Stimulated activated CD4-positive, alpha-beta T cell treated with anti-CD3 and anti-CD28 coated beads, Interleukin-1b, Interleukin-23, amount 100 ng/mL, for 24 hours (primary cell): Measurements from ENCODE around the gene TCEAL9.
"Not testable (repeated sequence)": the region's sequence is repeated elsewhere in the genome, so short reads cannot be mapped to it uniquely, and the experiment has no call there.

Source experiments
- DNase-seq, 4 experiments: peaks; one replicate each; pipeline ENCODE4 v3.0.0-alpha.2; 2020; ENCODE audit warnings: low read depth in 4 of 4, low spot score in 1 of 4

Gene TCEAL9

DNA sequence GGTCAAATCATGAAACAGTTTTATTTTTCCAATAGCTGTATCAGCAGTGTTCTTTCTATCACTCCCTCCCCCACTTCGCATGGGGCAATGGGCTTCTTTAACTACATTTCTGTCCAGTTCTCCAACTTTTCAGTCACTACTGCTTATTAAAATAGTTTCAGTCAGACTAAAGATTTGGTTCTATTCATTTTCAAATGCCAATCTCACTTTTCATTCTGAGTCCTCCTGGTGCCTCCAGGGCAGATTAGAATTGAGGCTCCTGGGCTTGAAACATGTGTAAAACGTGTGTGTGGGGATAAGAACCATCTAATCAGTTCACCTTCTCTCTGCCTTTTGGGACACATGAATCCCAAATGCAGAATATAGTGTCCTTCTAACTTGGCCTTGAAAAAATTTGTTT is 16.6 kb downstream of the TCEAL9 start:
- no peak for DNase-seq

DNA sequence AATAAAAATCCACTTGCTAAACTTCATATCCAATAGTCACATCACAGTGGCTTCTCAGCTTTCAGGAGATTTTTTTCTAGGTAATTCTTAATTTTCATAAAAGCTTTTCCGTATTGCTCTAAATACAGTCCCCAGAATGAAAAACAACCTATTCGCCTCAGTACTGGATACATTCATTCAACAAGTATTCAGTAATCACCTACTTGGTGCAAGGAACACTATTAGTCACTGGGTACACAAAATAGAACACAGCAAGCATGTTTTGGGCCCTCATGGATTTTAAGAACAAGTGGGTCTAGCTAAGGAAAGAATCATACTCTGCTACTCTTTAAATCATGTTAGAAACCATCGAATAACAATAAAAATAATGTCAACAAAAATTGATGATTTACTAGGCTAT is 17.3 kb downstream of the TCEAL9 start:
- DNase-seq = no peak

DNA sequence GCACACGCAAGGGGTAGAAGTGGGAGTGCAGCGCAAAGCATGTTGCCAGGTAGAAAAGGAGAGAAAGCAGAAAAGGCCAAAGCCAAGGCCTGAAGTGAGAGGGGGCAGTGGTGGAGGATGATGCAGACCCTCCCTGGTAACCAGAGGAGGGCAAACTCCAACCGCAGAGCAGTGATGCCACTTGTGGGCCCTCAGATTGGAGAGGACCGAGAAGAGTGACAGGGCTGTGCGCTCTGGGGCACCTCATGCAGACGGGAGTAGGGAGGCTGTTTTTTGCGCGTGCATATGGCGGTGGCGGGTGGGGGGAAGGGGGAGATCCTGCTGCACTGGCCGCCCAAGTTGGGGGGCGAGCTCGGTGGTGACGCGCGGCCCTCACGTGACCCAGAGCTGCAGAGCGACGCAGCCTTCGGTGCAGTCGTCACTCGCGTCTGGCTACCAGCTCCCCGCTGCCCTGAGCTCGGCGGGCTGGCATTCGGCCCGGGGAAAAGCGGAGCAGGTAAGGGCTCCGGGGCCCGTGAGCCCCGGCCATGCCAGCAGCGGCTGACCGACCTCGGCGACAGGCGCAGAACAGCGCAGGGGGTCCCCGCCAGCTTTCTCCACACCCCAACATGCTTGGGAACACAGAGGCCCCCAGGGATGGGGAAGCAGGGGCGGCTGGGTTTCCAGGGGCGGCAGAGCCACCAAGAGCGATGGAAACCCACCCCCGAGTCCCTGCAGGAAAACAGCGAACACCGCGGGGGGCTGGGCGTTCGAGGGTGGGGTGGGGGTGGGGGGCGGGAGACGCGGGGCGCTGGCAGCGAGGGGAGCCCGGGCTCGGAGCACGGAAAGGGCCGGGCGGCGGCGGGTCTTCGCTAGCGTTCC is 20.0 kb downstream of the TCEAL9 start, which contains the start of gene BEX3:
BEX3 (plus strand) TSS at position 421 of the 861 bp plus-strand sequence. CDS start 984 bp downstream, outside the sequence.
- DNase-seq = no peak

DNA sequence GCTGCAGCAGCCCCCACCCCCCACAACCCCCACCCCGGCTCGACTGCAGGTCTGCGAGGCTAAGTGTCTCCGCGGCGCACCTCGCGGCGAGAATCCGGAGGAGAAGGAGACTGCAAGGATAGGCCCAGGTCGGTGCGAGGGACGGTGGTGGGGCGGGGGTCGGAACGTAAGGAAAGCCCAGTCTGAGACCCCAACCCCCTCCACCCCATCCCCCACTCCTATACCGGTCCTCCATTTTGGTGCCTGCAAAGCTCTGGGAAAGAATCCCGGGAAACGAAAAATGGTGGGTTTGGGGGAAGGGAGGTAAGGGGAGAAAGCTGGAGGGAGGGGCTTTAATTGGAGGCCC is 20.6 kb downstream of the TCEAL9 start:
- no peak for DNase-seq

DNA sequence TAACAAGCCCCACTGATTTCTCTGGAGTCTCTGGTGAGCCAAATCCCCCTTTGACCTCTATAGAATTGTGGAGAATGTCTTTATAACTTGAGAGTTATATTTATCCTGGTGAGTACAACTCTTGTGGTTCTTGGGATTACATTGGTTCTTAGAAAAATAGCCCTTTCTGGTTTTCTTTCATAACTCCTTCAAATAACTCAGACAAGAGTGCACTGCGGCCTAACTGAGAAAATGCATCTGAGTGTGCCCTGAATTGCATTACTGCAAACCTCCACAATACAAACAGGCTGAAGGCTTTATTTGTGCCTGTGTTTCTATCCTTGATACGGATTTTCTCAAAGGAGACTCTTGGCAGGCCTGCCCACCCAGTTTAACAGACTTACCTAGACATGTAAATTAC is 22.7 kb downstream of the TCEAL9 start:
- DNase-seq = no peak

DNA sequence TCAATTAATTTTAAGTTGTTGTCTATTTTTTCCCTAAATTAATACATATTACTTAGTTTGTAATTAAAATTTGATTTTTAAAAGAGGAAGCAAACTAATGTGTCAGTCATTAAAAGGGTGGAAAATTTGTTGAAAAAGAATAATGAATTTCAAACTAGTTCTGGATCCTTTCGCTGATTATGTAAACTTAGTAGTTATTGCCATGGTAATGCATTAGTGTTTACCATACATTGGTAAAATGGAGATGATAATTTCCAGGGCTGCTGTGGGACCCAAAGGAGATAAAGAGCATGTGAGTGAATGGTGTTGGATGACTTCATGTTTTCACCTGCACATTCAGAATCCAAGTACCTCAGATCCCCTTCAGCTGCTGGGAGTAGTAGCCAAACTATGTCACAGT is 26.6 kb downstream of the TCEAL9 start:
- DNase-seq = no peak

DNA sequence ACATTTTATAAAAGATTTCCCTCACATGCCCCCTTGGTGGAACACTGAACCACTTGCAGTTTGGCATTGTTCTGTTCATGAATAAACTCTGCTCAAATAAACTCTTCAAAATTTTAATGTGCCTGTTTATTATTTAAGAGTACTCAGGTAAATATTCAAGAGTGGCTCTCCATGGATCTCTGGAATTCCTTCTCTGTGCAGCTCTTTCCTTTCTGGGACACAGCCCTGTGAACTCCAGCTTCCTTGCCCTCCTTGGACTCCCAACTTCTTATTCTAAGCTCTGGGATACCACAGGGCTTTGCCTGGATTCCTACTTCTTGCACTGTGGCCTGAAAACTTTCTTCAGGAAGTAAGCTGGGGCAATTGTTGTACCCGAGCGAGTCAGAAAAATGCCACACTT is 28.4 kb downstream of the TCEAL9 start:
- DNase-seq = no peak

DNA sequence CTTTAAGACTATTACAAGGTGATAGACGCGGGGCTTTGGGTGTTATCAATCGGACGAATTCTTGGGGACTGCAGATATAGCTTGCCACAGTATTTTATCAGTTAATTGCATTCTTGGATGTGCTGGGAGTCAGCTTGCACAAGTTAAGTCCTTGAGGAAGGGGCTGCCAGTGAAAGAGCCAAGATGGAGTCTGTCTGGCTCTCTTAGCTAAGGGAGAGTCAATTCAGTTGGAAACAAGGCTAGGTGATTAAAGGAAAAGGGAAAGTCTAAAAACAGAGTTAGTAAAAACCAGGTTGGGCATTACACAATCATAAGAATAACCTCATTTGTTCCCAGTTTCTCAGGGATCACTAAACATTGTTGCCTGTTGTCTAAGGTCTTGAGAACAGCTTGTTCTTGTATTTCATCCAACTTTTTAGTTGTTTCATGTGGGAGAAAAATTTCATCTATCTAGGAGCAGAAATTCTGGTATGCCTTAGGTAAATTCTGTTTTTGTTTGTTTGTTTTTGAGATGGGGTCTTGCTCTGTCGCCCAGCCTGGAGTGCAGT is 29.1 kb downstream of the TCEAL9 start:
- not testable (repeated sequence) for DNase-seq

DNA sequence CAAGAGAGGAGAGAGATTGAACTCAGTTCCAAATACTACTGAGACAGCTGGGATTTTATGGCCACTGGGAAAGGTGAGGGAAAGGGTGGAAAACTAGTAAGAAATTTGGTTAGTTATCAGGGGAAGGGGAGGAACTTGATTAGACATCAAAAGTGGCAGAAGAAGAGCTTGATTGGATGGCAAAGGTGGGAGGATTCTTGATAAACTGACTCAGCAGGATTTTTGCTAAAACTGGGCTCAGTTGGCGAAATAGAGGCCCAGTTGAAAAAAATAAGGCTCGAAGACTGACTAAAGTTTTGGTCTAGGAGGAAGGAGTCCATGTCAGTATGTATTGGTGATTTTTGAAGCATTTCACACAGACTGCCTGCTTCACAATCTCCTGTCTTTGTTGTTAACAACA is 30.0 kb downstream of the TCEAL9 start:
- DNase-seq = no peak

DNA sequence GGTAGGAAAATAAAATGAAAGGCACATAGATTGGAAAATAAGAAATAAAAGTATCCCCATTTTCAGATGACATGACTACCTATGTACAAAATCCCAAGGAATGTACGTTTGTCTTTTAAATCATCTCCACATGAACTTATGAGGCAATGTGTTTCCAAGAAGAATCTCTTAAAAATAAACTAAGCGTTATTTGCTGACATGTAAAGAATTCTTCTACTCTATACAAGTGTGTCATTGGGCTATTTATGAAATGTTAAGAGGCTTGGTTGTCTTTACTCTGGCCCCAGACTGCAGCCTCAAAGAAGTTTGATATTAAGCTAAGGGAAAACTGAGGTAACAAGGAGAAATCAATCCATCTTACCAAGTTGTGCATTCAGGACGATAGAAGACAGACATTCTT is 37.2 kb downstream of the TCEAL9 start:
- no peak for DNase-seq

DNA sequence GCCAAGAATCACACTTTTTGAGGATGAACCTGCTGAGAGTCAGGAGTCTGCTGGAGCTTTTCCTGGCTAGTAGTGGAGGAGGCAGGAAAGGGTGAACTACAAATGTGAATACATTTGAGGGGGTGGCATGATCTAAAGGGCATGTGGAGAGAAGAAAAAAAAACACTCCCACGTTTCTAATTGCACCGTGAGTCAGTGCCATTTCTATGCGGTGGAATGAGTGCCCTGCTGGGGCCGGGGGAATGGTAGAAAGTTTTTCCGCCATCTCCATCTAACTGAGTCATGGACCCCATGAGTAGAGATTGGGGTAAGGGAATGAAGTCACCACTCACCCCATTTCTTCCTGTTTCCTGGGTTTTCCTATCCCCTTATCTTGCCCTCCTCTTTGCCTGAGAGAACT is 39.9 kb downstream of the TCEAL9 start:
- DNase-seq = no peak

DNA sequence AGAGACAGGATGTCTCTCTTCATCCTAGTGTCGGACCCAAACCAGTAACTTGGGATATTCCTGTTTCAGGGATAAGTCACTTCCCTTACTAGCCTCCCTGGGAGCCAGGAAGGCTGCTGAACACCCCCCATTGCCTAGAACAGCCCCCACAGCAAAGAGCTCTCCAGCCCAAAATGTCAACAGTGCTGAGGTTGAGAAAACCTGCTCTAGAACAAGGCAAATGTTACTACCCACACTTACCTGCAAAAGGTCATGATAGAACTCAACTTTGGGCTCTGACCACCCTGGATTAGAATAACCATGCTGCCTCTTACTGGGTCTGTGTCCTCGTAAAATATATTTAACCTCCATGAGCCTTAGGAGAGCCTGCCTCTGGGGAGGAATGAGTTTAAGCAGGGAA is 40.4 kb downstream of the TCEAL9 start:
- no peak for DNase-seq

DNA sequence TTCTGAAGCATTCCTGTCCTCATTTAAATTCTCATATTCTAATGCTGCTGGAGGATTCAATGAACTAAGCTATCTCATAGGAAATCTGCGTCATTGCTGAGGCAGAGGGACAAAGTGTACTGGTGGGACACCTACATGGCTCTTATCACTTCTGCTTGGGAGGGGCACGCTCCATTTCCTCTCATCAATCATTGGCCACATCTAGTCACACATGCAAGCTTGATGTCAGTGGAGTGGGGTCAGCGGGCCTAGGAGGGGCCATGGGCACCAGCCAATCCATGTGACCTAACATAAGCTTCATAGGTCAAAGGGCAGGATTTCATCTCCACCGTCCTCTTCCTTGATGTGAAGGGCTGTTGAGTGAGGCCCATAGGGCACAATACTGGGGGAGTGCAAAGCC is 41.4 kb downstream of the TCEAL9 start:
- no peak for DNase-seq

DNA sequence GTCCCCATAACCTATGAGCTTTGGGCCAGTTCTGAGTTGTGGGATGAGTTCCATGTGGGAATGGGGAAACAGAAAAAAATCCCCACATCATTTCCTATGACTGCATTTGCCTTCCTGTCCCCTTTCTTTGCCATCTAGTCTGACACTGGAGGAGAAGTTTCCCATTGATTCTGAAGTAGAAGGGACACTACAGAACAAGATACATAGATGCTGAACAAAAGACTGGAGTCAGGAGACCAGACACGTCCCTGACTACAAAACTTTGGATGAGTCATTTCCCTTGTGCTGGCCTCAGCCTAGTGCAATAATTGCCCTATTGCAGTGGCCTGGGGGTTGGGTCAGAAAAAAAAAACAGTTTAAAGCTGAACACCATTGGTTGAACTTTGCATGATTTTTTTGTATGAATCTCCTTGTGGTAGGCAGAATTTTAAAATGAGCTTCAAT is 42.1 kb downstream of the TCEAL9 start:
- DNase-seq = no peak

DNA sequence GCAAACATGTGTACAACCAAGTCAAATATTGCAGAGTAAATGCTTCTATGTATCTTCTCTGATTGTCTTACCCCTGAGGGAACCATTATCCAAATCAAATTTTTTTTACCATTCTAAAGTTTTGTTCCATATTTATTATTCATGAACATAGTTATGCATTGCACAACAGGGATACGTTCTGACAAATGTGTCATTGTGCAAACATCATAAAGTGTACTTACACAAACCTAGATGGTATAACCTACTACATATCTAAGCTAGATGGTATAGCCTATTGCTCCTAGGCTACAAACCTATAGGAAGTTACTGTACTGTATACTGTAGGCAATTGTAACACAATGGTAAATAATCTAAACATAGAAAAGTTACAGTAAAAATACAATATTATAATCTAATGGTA is 43.4 kb downstream of the TCEAL9 start:
- no peak for DNase-seq

DNA sequence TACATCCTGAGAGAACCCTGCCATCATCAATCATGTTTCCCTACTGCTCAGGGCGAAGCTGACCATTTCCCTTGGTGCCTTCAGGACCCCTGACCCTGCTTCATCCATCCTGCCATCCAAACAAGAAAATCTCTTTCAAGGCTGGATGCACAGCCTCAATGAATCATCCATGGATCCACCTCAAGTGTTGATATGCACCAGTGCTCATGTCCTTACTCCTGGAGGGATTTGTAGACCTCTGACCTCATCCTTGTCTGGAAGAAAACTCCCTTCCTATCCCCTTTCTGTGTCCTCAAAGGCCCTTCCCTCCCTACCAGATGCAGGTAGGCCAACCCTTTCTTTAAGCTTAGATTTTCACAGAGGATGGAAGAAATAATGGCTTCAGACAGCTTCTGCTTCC is 44.6 kb downstream of the TCEAL9 start:
- no peak for DNase-seq

DNA sequence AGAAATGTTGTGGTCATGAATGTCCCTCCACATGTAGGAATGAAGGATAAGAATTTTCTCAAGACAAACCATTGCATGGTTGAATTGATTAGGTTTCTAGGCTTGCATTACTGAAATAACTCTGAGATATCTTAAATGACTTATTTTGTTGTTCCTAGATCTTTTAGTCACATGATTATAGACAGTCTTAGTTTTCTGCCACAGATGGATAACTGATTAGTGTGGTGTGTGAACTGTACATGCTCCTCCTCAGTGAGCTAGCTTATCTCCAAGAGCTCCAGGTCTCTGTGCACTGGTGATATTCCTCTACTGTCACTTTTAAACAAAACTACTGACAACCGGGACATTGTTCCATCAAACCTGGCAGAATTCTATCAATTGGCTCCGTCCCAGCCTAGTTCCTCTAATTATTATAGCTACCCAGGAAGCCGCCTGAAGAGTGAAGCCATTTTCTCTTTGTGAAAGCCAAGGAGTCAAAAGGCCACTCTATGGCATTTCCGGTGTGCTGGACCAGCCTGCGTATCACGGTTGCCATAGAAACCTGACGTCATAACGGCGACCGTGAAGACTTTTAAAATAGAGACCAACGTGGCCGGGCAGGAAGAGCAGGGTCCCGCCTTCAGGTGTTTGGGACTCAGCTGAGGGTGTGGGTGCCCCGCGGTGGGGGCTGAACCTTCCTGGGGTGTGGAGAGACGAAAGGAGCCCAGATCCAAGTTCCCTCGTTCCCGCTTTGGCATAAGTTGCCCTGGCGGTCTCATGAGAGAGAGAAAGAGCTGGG is 48.1 kb downstream of the TCEAL9 start:
- peak in 3 of 4 experiments; percentile 13 to 37 (median 23) for DNase-seq

DNA sequence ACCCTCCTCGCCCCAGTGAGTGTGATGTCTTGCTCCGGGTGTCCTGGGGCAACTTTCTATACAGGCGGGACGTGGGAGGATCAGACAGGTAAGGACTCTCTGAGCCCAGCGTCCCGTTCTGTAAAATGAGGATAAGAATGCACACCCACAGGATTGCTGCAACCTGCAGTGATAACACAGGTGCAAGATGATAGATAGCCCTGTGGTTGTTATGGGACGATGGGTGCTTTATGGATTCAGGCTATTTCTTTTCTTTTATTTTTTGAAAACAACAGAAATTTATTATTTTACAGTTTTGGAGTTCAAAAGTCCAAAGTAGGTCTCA is 48.7 kb downstream of the TCEAL9 start:
- no peak for DNase-seq

DNA sequence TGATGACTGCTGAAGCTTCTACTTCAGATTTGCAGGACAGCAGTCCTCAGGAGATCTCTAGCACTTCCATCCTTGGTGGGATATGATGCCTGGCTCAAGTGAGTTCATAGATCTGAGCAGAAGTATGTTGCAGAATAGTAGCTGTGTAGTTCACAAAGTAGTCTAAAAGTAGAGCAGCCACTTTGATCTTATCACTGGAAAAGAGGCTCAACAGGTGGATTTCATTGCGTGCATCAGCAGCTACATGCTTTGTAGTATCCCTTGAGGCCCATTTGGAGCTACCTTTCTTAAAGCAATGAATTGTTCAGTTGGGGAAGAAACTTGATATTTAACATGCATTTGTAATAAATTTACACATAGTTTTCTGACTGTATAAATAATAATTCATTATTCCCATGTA is 50.0 kb downstream of the TCEAL9 start:
- DNase-seq = no peak

DNA sequence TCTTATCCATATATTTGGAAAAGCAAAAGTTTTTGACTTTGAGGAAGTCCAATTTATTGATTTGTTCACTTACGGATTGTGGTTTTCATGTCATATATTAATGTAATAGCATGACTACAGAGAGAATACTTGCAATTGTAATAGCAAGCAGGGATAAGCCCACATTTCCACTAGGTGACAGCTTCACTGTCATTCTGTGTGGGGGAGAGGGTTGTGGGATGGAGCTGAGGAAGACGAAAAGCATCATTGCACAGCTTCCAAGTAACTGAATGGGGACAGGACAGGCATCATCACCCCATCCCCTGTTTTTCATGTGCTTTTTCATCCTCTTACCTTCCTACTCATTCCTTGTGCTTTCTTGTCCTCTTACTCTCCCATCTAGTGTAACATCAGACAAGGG is 51.5 kb downstream of the TCEAL9 start:
- no peak for DNase-seq
